GM12878 (cell line): ENCODE data around the gene FBXW8. TPM values are rescaled to one million over a fixed set of nuclear protein-coding genes. Genes with fewer than 3 reads are reported as not detected.

Source experiments
- CEBPZ ChIP-seq: fragments of 150-350 bp; IDR thresholded peaks from 2 replicates; pipeline ENCODE4 v1.6.1; 2016; ENCODE audit warnings: low read depth, low read length
- DPF2 ChIP-seq: fragments of 450-650 bp; IDR thresholded peaks from 2 replicates; pipeline ENCODE4 v1.6.1; 2017; ENCODE audit warnings: mild to moderate bottlenecking
- GATAD2B ChIP-seq: fragments of 450-650 bp; conservative IDR thresholded peaks from 2 replicates; pipeline ENCODE4 v1.6.1; 2017; ENCODE audit warnings: low read depth, mild to moderate bottlenecking, moderate library complexity
- MLLT1 ChIP-seq: fragments of 450-650 bp; IDR thresholded peaks from 2 replicates; pipeline ENCODE4 v1.6.1; 2016; ENCODE audit warnings: mild to moderate bottlenecking
- MTA3 ChIP-seq: IDR thresholded peaks from 2 replicates; pipeline ENCODE4 v1.6.1; 2012; ENCODE audit warnings: low read length, inconsistent platforms, borderline replicate concordance
- NFXL1 ChIP-seq: fragments of 450-650 bp; IDR thresholded peaks from 2 replicates; pipeline ENCODE4 v1.6.1; 2017; ENCODE audit warnings: antibody characterized with exemption, mild to moderate bottlenecking, borderline replicate concordance
- PAX8 ChIP-seq: fragments of 450-650 bp; IDR thresholded peaks from 2 replicates; pipeline ENCODE4 v1.6.1; 2017; ENCODE audit warnings: mild to moderate bottlenecking, moderate library complexity
- SMARCA5 ChIP-seq: fragments of 450-650 bp; IDR thresholded peaks from 2 replicates; pipeline ENCODE4 v1.6.1; 2017; ENCODE audit warnings: mild to moderate bottlenecking
- TCF12 ChIP-seq: IDR thresholded peaks from 2 replicates; pipeline ENCODE4 v1.6.1; 2011; ENCODE audit warnings: low read depth, mild to moderate bottlenecking, low read length
- polyA plus RNA-seq, 11 experiments: library from polyadenylated mRNA; depleted of rRNA in 4 of 11; unstranded in 6 of 11; stranded (reverse) in 5 of 11; fragments of >200 nt; fragmentation: Nextera tagmentation in 4 of 11; fragmentation: Illumina TruSeq in 1 of 11; extraction: Ambion mirVana in 4 of 11; extraction: Trizol in 1 of 11; gene quantifications; 1 replicate in 1 of 11; 2 replicates in 10 of 11; pipeline versions ENCODE4 v1.2.1 to v1.2.3, GENCODE V29; 2011 to 2016; ENCODE audit warnings: inconsistent platforms in 2 of 11, missing spikeins in 2 of 11, low read depth in 1 of 11
- total RNA-seq, 4 experiments: library from RNA; depleted of rRNA in 3 of 4; stranded (reverse); fragments of >200 nt in 3 of 4; fragmentation: Illumina TruSeq in 1 of 4; extraction: Trizol in 1 of 4; gene quantifications; 2 replicates each; pipeline versions ENCODE4 v1.2.1 to v1.2.3, GENCODE V29; 2013 to 2021
- TF ChIP-seq, protein P1 (sequence below): IDR thresholded peaks from 2 replicates; pipeline ENCODE4 v1.6.1; 2011; ENCODE audit warnings: low read depth, low read length, improper control_type of control experiment, borderline replicate concordance

The FBXW8 gene
- total and polyA plus RNA-seq, 10 of the 15 experiments (the other 5 are each of a cell fraction or from before 2014, with no cell fraction given) = 0.49 to 7.5 (median 4.4) TPM

DNA sequence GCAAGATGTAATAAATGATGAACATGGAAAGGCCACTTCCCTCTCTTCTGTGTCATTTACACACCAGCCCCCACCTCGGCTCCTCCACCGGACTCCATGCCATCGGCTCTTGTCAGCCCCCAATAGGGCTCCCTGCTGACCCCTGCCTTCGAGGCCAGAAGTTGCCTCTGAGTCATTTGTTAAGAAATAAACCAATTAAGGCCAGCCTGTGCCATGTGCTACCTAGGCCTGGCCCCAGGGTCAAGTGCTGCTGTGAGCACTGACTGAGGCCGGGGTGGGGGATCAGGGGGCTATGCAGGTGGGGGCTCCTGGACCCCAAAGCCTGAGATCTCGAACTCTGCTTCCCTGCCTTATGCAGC is 135.2 kb downstream of the FBXW8 start (continued):
- TF ChIP-seq CEBPZ = no peak
- TF ChIP-seq TCF12 = no peak
- no peak for TF ChIP-seq MTA3
- no peak for TF ChIP-seq SMARCA5
- TF ChIP-seq NFXL1 = no peak
- TF ChIP-seq PAX8 = no peak
- no peak for TF ChIP-seq DPF2
- TF ChIP-seq MLLT1 = no peak
- no peak for TF ChIP-seq GATAD2B
- TF ChIP-seq, protein P1, sequence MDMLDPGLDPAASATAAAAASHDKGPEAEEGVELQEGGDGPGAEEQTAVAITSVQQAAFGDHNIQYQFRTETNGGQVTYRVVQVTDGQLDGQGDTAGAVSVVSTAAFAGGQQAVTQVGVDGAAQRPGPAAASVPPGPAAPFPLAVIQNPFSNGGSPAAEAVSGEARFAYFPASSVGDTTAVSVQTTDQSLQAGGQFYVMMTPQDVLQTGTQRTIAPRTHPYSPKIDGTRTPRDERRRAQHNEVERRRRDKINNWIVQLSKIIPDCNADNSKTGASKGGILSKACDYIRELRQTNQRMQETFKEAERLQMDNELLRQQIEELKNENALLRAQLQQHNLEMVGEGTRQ = no peak
